Left renal cortex interstitium (tissue), 4 donors: Measurements from ENCODE around the gene AVPR2. TPM values are rescaled to one million over a fixed set of nuclear protein-coding genes. Genes with fewer than 3 reads are reported as not detected.

ENCODE experiments used
- DNase-seq, 4 donors: peaks; one replicate each; pipeline ENCODE4 v3.0.0-alpha.2; 2013; ENCODE audit warnings: low read depth in 4 of 4, low spot score in 2 of 4, missing footprints in 1 of 4
- polyA plus RNA-seq, 4 donors: library from polyadenylated mRNA; unstranded; fragments of 120-200 nt; gene quantifications; one replicate each; pipeline ENCODE4 v1.2.1, GENCODE V29; 2013; ENCODE audit not compliant: insufficient read length in 4 of 4

Gene AVPR2
- polyA plus RNA-seq, 4 donors, result 1.1 to 4.7 (median 3.3) TPM

DNA sequence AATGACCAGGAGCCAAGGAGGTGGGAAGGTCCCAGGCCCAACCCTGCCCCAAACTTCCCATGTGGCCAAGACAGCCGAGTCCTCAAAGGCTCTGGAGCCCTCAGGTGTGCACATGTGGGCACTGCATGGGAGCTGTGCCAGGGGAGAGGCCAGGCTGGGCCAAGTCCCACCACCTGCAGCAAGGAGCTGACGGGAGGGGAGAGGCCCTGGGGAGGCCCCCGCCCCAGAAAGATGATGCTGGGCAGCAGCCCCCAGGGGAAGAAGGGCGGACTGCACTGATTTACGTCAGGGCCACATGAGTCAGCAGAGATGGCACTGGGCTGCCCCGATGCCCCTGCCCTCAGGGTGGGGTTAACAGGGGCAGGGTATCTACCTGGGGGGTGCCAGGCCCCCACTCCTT, 19.9 kb upstream of the AVPR2 start:
- DNase-seq, result no peak

DNA sequence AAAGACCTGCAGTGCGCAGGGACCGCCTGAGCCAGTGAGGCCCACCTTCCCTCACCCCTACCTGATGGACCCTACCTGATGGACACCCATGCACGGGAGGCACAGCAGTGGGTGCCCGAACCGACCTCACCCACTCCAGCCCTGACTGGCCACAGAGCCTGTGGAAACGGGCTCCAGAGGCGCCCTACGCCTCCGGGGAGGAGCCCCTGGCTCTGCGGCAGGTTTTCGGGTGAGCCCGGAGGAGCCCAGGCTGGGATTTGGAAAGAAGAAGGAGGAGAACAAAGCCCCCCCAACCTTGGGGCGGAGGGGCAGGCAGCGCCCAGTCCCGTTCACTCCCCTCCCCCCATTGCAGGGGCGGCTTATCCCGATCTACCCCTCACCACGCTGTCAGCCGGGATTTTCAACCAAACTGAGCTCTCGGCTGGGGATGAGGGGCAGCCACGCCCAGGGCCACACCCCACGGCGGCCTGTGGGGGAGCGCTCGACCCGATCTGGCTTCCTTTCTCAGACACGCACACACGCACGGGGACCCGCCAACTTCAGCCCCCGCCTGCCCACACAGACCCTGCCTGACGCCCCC, 19.2 kb upstream of the AVPR2 start:
- DNase-seq, result no peak

DNA sequence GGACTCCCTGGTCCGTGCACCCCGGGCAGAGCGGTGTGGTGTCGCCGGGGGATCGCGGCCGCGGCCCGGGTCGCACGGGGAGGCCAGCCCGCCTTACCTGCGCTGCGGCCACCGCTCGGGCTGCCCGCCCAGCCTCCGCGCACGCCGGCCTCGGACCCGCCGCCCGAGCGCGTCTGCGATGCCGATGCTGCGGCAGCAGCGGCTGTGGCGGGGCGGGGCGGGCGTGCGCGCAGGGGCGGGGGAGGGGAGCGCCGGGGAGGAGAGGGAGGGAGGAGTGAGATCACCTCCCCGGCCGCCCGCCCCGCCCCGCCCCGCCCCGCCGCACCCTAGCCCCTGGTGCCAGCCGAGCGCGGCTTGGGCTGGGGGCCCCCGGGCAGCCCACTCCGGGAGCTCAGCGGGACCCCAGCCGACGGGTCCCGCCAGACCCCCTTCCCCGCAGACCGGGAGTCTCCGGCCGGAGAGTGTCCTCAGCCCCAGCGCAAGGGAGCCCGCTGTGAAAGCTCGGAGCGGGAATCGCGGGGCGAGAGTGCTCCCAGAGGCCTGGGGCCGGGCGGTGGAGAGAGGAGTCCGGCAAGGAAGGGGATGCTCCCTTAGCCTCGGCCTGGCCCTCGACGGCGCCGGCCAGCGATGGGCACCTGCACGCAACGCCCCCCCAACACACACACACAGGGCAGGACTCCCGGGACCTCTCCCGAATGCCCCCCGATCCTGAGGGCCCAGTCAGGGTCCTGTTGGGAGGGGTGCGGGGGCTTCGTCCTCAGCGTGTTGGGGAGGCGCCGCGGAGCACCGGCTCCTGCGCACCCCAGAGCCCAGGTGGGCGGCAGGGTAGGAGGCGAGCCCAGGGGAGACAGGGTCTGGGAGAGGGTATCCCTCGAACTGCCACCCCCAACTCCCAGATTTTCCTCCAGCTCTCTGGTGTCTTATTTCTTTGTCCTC, 18.2 kb upstream of the AVPR2 start, which contains the start of gene L1CAM:
TSS of gene L1CAM (minus strand) at position 206 of the 936 bp plus-strand sequence. CDS start 10,337 bp downstream, outside the sequence.
- no peak for DNase-seq

DNA sequence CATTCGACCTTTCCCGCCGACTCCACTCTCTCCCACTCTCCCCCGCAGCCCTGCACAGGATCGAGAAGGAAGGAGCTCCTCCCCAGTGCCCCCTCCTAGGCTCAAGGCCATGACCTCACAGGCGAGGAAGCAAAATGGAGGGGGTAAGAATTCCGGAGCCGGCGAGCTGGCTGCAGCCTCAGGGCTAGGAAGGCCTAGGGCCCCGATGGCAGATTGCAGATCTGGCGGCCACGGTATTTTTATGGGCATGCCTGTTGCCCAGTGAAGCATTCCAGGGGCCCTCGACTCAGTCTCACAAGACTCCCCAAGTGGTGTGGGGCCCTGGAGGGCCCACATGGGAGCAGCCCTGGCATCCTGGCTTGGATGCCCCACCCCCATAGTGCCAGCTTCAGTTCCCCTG, 17.6 kb upstream of the AVPR2 start:
- DNase-seq, result no peak

DNA sequence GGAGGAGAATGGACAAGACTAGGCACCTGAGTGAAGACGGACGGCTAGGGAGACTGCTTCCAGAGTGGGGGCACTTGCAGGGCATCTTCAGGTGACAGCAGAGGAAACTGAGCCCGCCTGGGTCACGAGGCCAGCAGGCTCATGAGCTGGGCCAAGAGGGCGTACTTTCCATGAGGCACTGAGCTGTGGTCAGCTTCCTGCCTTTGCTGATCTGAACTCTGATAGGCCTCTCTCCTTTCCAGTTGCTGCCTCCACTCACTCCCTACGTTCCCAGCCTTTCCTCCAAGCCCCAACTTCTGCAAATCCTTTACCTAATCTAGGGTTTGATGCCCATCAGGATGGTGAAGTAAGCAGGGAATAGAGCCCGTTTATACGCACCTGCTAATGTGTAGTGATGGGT, 17.1 kb upstream of the AVPR2 start:
- DNase-seq, result no peak

DNA sequence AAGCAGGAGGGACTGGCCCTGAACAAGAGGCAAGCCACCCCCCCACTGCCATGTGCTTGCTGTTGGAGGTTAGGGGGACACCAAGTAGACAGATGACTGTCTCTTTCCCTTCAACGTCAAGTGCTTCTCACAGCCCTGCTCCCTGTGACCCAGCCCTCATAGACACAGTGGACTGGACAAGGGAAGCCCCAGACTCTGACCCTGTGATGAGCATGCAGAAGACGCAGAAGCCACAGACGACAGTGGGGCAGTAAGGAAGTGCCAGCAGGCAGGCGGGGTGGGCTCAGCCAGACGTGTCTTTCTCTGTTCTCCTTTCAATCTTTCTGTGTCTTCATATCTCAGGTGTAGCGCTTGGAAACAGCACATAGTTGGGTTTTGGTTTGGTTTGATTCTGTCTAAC, 16.1 kb upstream of the AVPR2 start:
- DNase-seq, result no peak

DNA sequence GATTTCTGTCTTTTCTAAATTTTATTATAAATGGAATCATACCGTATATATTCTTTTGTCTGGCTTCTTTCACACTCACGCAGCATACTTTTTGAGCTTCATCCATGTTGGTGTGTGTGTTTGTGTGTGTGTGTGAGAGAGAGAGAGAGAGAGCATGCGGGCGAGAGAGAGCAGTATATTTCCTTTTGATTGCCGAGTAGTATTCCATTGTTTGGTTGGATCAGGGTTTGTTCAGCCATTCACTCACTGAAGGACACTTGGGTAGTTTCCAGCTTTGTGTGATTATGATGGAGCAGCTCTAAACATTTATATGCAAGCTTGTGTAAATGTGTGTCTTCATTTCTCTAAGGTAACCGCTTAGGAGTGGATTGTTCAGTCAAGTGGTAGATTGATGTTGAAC, 15.3 kb upstream of the AVPR2 start:
- no peak for DNase-seq

DNA sequence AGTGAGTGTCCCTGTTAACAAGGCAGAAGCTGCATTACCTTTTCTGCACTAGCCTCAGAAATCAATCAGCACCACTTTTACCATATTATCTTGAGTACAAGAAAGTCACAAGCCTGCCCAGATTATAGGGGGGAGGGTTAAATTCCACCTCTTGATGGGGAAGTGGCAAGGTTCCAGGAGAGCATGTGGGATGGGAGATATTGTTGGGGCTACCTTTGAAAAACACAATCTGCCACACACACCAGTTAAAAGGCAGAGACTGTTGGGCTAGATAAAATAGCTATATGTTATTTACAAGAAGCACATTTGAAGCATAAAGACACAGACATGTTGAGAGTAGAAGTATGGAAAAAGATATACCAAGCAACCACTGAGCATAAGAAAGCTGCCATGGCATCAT, 6.6 kb upstream of the AVPR2 start:
- DNase-seq, result no peak

DNA sequence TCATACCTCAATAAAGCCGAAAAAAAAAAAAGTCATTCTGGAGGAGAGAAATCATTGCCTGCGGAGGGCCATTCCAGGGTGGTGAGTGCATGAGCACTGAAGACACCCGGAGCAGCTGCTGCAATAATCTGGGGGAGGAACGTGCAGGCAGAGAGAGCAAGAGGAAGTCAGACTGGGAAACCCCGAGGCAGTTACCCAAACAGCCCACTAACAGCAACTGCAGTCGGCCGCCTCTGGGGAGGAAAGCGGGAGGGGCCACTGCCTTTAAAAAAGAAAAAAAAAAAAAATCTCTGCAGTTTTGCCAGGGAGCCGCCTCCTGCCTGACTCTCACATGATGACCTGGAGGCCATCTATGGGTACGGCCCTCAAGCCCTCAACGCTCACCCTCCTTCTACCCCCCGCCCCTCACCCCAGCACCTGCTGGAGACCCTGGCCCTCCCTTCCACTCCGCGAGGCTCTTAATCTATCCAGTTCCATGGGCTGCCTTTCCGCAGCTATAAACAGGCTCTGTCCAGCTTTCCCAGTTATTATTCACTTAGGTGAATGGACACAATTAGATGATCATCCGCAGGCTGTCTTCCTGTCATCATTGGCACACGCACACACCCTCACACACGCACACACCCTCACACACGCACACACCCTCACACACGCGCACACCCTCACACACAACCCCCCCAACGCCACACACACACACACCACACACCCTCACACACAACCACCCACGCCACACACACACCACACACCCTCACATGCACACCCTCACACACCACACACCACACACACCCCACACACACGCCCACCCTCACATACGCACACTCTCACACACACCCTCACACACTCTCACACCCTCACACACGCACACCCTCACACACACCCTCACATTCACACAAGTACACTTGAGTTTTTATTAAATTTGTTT, 3.4 kb upstream of the AVPR2 start:
- no peak for DNase-seq

DNA sequence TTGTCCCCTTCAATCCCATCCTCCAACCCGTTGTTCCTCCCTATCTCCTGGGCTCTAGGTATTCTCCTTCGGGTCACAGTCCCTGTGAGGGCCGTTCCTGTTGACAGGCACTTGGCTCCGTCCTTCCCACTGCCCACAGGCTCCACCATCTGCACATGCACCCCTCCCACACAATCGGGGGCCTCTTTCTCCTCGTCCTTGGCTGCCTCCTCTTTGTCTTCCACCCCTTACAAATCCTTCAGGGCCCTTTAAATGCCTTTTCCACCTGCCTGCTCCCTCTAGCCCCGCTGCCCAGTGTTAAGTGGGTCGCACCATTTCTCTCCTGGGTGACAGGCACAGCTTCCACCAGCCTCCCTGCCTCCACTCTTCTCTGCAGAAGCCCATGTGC, 2.7 kb upstream of the AVPR2 start:
- DNase-seq, result no peak

DNA sequence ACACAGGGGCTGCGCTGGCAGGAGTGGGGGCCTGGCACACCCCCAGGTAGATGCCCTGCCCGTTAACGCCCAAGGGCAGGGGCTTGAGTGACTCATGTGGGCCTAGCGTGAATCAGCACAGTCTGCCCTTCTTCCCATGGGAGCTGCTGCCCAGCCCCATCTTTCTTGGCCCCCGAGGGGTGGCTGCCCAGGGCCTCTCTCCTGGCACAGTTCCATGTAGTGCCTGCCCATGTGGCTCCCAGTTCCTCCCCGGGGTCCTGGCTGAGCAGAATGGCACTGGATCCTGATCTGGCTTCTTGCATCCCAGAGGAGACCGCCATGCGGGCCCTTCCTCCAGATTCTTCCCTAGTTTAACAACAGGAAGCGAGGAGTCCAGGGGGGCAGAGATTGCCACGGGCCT, 2.1 kb upstream of the AVPR2 start:
- no peak for DNase-seq

DNA sequence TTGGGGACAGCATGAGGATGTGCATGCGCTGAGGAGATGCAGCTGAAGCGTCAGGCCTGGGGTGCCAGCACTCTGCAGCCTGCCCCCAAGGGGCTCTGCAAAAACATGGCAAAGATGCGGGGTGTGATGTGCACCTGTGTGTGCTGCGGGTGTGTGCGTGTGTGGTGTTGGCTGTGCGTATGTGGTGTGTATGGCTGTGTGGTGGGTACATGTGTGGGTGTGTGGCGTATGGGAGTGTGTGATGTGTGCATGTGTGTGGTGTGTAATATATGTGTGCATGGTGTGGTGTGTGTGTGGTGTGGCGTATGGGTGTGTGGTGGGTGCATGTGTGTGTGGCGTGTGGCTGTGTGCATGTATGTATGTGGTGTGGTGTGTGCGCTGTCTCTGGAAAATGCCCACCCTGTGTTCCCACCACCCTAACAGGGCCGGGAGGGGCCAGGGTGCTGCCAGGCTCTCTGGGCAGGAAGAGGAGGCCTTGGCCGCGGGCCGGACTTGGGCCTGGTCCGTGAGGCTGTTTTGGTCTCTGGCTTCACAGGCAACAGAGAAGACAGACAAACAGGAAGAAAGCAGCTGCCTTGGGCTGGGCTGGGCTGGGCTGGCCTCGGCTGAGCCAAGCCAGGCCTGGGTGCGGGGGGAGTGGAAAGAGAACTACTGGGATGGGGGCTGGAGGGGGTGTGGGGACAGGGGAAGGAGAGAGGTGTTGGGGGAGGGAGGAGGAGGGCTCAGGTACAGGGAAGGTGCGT, 1.1 kb upstream of the AVPR2 start:
- DNase-seq, result no peak

DNA sequence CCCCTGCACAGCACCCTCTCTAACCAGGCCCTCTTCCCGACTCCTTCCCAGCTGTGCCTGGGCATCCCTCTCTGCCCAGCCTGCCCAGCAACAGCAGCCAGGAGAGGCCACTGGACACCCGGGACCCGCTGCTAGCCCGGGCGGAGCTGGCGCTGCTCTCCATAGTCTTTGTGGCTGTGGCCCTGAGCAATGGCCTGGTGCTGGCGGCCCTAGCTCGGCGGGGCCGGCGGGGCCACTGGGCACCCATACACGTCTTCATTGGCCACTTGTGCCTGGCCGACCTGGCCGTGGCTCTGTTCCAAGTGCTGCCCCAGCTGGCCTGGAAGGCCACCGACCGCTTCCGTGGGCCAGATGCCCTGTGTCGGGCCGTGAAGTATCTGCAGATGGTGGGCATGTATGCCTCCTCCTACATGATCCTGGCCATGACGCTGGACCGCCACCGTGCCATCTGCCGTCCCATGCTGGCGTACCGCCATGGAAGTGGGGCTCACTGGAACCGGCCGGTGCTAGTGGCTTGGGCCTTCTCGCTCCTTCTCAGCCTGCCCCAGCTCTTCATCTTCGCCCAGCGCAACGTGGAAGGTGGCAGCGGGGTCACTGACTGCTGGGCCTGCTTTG, 1.1 kb downstream of the AVPR2 start:
- no peak for DNase-seq

DNA sequence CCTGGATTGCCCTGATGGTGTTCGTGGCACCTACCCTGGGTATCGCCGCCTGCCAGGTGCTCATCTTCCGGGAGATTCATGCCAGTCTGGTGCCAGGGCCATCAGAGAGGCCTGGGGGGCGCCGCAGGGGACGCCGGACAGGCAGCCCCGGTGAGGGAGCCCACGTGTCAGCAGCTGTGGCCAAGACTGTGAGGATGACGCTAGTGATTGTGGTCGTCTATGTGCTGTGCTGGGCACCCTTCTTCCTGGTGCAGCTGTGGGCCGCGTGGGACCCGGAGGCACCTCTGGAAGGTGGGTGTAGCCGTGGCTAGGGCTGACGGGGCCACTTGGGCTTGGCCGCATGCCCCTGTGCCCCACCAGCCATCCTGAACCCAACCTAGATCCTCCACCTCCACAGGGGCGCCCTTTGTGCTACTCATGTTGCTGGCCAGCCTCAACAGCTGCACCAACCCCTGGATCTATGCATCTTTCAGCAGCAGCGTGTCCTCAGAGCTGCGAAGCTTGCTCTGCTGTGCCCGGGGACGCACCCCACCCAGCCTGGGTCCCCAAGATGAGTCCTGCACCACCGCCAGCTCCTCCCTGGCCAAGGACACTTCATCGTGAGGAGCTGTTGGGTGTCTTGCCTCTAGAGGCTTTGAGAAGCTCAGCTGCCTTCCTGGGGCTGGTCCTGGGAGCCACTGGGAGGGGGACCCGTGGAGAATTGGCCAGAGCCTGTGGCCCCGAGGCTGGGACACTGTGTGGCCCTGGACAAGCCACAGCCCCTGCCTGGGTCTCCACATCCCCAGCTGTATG, 1.8 kb downstream of the AVPR2 start:
- no peak for DNase-seq

DNA sequence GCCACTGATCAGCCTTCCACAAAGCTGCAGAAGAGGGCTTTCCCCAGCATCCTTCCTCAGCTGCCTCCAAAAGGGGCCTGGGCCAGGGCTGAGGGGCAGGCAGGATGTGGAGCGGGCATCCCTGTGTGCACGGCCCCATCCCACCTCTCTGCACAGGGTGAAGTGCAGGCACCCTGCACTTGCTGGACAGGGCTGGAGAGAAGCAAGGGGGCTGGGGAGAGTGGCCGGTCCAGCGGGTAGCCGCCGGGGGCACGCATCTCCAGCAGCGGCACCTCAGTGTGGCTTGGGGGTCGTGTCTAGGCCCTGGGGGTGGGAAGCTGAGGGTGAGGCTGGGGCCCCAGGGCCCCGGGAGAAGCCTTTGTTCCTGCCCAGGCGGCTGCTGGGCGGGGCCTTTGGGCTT, 3.0 kb downstream of the AVPR2 start:
- no peak for DNase-seq

DNA sequence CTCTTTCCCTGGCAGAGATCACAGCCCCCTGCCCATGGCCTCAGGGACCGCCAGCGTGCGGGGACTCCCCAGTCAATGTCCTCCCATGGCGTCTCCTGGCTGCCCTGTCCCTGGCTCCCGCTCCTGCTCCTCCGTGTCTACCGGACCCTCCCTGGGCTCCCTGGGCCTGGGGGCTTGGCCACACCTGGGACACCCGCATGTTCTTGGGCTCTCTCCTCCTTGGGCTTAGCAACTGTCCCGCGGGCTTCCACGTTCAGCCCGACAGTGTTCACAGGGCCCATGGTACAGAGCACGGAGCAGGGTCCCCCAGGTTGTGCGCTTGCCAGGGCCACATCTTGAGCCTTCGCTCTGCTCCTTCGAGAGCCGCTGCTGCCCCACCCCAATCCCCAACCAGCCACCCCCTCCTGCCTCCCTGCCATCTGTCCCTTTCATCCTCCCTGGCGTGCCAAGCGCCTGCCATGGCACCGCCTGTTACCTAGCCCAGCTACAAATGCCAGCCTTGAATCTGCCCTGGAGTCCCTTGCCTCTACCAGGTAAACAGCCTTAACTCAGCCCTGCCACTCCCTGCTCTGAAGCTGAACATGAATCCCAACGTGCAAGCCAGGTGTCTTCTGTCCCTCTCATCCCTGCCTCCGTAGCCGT, 3.9 kb downstream of the AVPR2 start:
- no peak for DNase-seq

DNA sequence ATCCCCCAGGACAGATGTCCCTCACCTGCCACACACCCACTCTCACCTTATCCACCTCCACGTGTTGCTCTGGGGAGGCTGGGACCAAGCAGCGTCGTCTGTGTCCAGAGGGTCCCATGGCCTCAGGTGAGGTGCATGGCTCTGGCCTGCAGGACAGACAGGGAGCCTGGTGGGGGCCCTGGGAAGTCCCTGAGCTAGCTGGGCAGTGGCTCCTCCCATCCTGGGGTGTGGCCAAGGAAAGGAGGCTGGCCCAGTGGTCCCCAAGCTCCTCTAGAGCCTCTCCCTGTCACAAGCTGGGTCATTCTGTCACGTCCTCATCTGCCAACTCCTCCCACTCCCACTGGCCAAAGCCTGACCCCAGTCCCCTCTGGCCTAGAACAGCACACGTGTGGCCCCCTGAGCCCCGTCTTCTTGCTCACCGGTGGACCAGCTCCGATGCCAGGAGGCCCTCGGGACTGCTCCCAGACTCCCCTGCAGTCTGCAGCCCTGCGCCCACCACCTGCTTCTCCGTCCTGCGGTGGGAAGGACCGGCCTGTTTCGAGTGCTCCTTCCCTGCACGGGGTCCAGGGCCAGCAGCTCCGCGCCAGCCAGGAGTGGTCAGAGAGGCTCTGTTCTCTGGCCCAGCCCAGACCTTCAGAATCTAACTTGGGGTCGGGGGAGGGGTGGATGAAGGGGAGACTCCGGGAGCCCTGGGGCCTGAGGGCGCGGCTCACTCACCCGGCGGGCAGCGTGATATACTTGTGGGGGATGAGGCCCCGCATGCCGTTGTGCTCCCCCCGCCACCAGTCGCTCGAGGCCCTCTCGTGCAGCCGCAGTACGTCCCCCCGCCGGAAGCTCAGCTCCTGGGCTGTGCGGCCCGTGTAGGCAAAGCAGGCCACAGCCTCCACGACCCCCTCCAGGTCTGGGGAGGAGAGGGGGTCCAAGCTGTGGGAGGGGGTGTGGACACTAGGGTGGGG, 4.8 kb downstream of the AVPR2 start:
- no peak for DNase-seq

DNA sequence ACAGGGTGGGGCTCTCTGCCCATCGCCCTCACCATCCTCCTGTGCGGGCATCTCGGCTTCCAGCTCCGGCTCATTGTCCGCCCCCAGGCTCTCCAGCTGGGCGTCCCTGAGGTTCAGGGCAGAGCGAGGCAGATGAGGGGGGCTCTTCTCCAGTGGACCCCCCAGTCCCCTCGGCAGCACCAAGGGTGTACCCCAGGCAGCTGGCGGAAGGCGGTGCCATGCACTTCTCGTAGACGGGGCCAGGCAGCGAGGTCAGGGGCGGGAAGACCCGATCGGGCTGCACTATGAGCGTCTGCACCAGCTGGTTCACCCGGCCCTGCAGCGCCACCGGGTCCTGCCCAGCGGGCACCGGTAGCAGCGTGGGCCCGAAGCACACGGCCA, 5.5 kb downstream of the AVPR2 start:
- no peak for DNase-seq
